CD4-positive, alpha-beta T cell treated with Interleukin-10 for 1 hour (primary cell): ENCODE measurements around the gene KLK5.
"Not testable (repeated sequence)": the region's sequence is repeated elsewhere in the genome, so short reads cannot be mapped to it uniquely, and the experiment has no call there.

ENCODE experiments used
- DNase-seq: peaks from one replicate; pipeline ENCODE4 v3.0.0-alpha.2; 2020

KLK5 gene

GRCh38 chr19:50952910-50953309, at the start of gene KLK5:
TSS of gene KLK5 (minus strand) at chr19:50953038. CDS start at chr19:50952657, 381 bp downstream.
- no peak for DNase-seq

- DNase-seq: no peak
Measured at GRCh38 chr19:51002089-51002532, 49.3 kb upstream of the KLK5 start.

- no peak for DNase-seq
Measured at GRCh38 chr19:51001515-51001914, 48.7 kb upstream of the KLK5 start, which contains the start of gene KLK8. TSS of gene KLK8 (minus strand) at chr19:51001604. CDS start at chr19:51001167, 437 bp downstream.

- no peak for DNase-seq
Measured at GRCh38 chr19:51000981-51001380, 48.1 kb upstream of the KLK5 start.

- DNase-seq: no peak
Measured at GRCh38 chr19:51000426-51000825, 47.6 kb upstream of the KLK5 start.

- DNase-seq: no peak
Measured at GRCh38 chr19:50998686-50999085, 45.8 kb upstream of the KLK5 start.

GRCh38 chr19:50998061-50998460, 45.2 kb upstream of the KLK5 start:
- no peak for DNase-seq

- DNase-seq: peak; percentile 8
Measured at GRCh38 chr19:50994129-50994528, 41.3 kb upstream of the KLK5 start.

- no peak for DNase-seq
Measured at GRCh38 chr19:50992666-50993035, 39.8 kb upstream of the KLK5 start.

- not testable (repeated sequence) for DNase-seq
Measured at GRCh38 chr19:50984416-50984815, 31.6 kb upstream of the KLK5 start.

GRCh38 chr19:50983625-50984292, 30.9 kb upstream of the KLK5 start, which contains the start of gene KLK7:
TSS of gene KLK7 (minus strand) at chr19:50983917. CDS start at chr19:50982399, 1,518 bp downstream.
- no peak for DNase-seq

GRCh38 chr19:50982186-50982585, 29.3 kb upstream of the KLK5 start:
- no peak for DNase-seq

GRCh38 chr19:50981587-50982146, 28.8 kb upstream of the KLK5 start:
- no peak for DNase-seq

GRCh38 chr19:50980208-50980607, 27.4 kb upstream of the KLK5 start:
- no peak for DNase-seq

GRCh38 chr19:50979758-50980157, 26.9 kb upstream of the KLK5 start:
- DNase-seq: no peak

GRCh38 chr19:50978772-50979390, 26.0 kb upstream of the KLK5 start:
- no peak for DNase-seq

GRCh38 chr19:50977626-50978025, 24.8 kb upstream of the KLK5 start:
- no peak for DNase-seq

- no peak for DNase-seq
Measured at GRCh38 chr19:50975766-50976165, 22.9 kb upstream of the KLK5 start.

- no peak for DNase-seq
Measured at GRCh38 chr19:50974702-50975556, 22.1 kb upstream of the KLK5 start.

GRCh38 chr19:50972795-50973376, 20.0 kb upstream of the KLK5 start:
- DNase-seq: no peak

- DNase-seq: not testable (repeated sequence)
Measured at GRCh38 chr19:50969810-50970209, 17.0 kb upstream of the KLK5 start.

GRCh38 chr19:50969413-50969760, 16.5 kb upstream of the KLK5 start, which contains the start of gene KLK6:
TSS of gene KLK6 (minus strand) at chr19:50969591. CDS start at chr19:50968104, 1,487 bp downstream.
- DNase-seq: no peak
